Neural cell (in vitro differentiated cells): ENCODE measurements around the gene BATF3.

Experiments
- EP300 ChIP-seq: fragments of 450-650 bp; conservative IDR thresholded peaks from 2 replicates; pipeline ENCODE4 v1.6.1; 2014; ENCODE audit warnings: antibody characterized with exemption, mild to moderate bottlenecking, moderate library complexity; ENCODE audit not compliant: poor library complexity, severe bottlenecking
- EZH2 ChIP-seq: fragments of 200-600, 300-800 bp; shearing (Covaris generic), sonication (generic); IDR thresholded peaks from 2 replicates; pipeline ENCODE4 v1.6.1; 2014; ENCODE audit warnings: antibody characterized with exemption, low read length, borderline replicate concordance, mild to moderate bottlenecking; ENCODE audit not compliant: insufficient read depth, poor library complexity, severe bottlenecking
- POLR2AphosphoS5 ChIP-seq: IDR thresholded peaks from 2 replicates; pipeline ENCODE4 v1.6.1; 2012
- RAD21 ChIP-seq: fragments of 450-650 bp; conservative IDR thresholded peaks from 2 replicates; pipeline ENCODE4 v1.6.1; 2014; ENCODE audit warnings: antibody characterized with exemption, mild to moderate bottlenecking, moderate library complexity
- SMC3 ChIP-seq: fragments of 450-650 bp; conservative IDR thresholded peaks from 2 replicates; pipeline ENCODE4 v1.6.1; 2014; ENCODE audit warnings: antibody characterized with exemption, mild to moderate bottlenecking, moderate library complexity; ENCODE audit not compliant: poor library complexity
- TAF1 ChIP-seq: IDR thresholded peaks from 2 replicates; pipeline ENCODE4 v1.6.1; 2012; ENCODE audit warnings: low read depth
- TF ChIP-seq, protein P1 (sequence below): fragments of 450-650 bp; IDR thresholded peaks from 2 replicates; pipeline ENCODE4 v1.5.1; 2014; ENCODE audit warnings: antibody characterized with exemption, mild to moderate bottlenecking, moderate library complexity; ENCODE audit not compliant: poor library complexity, severe bottlenecking
- TF ChIP-seq, protein P2 (sequence below): IDR thresholded peaks from 2 replicates; pipeline ENCODE4 v1.6.1; 2012; ENCODE audit warnings: borderline replicate concordance

DNA sequence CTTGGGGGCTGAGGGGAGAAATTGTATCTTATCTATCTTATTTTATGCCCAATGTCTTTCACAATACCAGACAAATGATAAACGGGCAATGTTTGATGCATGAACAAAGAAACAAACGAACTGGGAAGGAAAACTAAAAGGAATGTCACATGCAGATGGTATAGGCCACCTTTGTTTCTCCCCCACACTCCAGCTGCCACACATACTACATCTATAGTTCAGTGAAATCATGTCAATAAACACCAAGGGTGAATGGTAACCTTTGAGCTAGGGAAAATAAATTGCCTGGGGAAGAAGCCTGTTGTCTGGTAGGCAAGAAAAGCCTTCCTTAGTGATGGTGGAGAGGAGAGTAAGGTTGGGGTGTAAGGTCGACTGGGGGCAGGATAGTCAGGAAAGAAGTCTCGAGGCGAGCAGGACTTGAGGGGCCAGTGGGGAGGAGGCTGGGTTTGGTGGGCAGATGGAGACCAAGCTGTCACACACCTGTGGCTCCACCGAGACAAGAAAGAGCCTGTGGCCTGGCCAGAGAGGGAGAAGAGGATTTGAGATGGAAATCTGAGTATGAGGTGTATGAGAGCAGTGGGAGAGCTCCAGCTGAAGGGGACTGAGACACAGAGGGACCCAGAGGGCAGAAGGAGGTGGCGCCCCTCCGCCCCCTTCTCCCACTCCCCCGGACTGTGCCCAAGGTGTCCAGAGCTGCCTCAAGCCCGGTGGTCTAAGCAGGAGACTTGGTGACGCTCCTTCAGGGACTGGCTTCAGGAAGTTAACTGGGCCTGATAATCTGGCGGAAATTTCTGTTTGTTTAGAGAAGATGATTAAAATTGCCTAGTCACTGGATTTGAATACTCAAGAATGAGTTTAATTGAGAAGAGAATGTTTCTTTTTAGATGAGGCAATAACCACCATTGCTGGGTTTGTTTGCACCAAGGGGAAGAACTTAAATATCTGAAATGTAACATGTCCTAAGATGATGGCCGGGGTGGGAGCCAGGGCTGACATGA, 53.8 kb downstream of the BATF3 start:
- TF ChIP-seq, protein P1, sequence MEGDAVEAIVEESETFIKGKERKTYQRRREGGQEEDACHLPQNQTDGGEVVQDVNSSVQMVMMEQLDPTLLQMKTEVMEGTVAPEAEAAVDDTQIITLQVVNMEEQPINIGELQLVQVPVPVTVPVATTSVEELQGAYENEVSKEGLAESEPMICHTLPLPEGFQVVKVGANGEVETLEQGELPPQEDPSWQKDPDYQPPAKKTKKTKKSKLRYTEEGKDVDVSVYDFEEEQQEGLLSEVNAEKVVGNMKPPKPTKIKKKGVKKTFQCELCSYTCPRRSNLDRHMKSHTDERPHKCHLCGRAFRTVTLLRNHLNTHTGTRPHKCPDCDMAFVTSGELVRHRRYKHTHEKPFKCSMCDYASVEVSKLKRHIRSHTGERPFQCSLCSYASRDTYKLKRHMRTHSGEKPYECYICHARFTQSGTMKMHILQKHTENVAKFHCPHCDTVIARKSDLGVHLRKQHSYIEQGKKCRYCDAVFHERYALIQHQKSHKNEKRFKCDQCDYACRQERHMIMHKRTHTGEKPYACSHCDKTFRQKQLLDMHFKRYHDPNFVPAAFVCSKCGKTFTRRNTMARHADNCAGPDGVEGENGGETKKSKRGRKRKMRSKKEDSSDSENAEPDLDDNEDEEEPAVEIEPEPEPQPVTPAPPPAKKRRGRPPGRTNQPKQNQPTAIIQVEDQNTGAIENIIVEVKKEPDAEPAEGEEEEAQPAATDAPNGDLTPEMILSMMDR: no peak
- TF ChIP-seq RAD21 (no peak), EZH2 (no peak), EP300 (no peak), TAF1 (no peak), POLR2AphosphoS5 (no peak), SMC3 (no peak)
- TF ChIP-seq, protein P2, sequence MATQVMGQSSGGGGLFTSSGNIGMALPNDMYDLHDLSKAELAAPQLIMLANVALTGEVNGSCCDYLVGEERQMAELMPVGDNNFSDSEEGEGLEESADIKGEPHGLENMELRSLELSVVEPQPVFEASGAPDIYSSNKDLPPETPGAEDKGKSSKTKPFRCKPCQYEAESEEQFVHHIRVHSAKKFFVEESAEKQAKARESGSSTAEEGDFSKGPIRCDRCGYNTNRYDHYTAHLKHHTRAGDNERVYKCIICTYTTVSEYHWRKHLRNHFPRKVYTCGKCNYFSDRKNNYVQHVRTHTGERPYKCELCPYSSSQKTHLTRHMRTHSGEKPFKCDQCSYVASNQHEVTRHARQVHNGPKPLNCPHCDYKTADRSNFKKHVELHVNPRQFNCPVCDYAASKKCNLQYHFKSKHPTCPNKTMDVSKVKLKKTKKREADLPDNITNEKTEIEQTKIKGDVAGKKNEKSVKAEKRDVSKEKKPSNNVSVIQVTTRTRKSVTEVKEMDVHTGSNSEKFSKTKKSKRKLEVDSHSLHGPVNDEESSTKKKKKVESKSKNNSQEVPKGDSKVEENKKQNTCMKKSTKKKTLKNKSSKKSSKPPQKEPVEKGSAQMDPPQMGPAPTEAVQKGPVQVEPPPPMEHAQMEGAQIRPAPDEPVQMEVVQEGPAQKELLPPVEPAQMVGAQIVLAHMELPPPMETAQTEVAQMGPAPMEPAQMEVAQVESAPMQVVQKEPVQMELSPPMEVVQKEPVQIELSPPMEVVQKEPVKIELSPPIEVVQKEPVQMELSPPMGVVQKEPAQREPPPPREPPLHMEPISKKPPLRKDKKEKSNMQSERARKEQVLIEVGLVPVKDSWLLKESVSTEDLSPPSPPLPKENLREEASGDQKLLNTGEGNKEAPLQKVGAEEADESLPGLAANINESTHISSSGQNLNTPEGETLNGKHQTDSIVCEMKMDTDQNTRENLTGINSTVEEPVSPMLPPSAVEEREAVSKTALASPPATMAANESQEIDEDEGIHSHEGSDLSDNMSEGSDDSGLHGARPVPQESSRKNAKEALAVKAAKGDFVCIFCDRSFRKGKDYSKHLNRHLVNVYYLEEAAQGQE: no peak
